Stomach (tissue), 9 donors: Measurements from ENCODE around the gene XKRX. TPM values are rescaled to one million over a fixed set of nuclear protein-coding genes. Genes with fewer than 3 reads are reported as not detected.

Source experiments
- DNase-seq, 2 donors: peaks; one replicate each; pipeline versions ENCODE4 v3.0.0 to v3.0.0-alpha.2; 2013 to 2019
- H3K27ac ChIP-seq, 5 donors: fragments of 200-600 bp in 4 of 5; sonication (generic) in 4 of 5; one replicate each; pipeline ENCODE4 v1.5.1; 2013 to 2019; ENCODE audit warnings: mild to moderate bottlenecking in 1 of 5, moderate library complexity in 1 of 5
- H3K27me3 ChIP-seq, 3 donors: fragments of 200-600 bp; sonication (generic); one replicate each; pipeline ENCODE4 v1.5.1; 2017 to 2019; ENCODE audit warnings: mixed run types in 1 of 3
- H3K36me3 ChIP-seq, 4 donors: fragments of 200-600 bp; sonication (generic); 1 replicate in 3 of 4; 2 replicates in 1 of 4; pipeline ENCODE4 v1.5.1; 2016 to 2019
- H3K4me1 ChIP-seq, 4 donors: fragments of 200-600 bp; sonication (generic); one replicate each; pipeline ENCODE4 v1.5.1; 2016 to 2019
- H3K4me3 ChIP-seq, 4 donors: fragments of 200-600 bp; sonication (generic) in 3 of 4; one replicate each; pipeline ENCODE4 v1.5.1; 2016 to 2019; ENCODE audit warnings: mild to moderate bottlenecking in 1 of 4
- H3K9me3 ChIP-seq, 4 donors: fragments of 200-600 bp; sonication (generic); one replicate each; pipeline ENCODE4 v1.5.1; 2016 to 2019
- EP300 ChIP-seq: sonication (generic); formaldehyde crosslinking; IDR thresholded peaks from one replicate; pipeline ENCODE4 v1.6.1; 2017; ENCODE audit warnings: antibody characterized with exemption
- POLR2A ChIP-seq, 4 donors: fragments of 450-650 bp; IDR thresholded peaks; one replicate each; pipeline ENCODE4 v1.6.1; 2016; ENCODE audit warnings: antibody characterized with exemption in 4 of 4, control low read depth in 2 of 4, mild to moderate bottlenecking in 1 of 4, moderate library complexity in 1 of 4
- POLR2AphosphoS5 ChIP-seq, 3 donors: sonication (generic); formaldehyde crosslinking; IDR thresholded peaks; one replicate each; pipeline ENCODE4 v1.6.1; 2016; ENCODE audit warnings: antibody characterized with exemption in 3 of 3
- WGBS, 5 donors: extraction: QIAGEN DNeasy Blood & Tissue Kit in 3 of 5; methylation state at CpG; one replicate each; pipeline versions ENCODE4 v1.1.5 to v1.1.7; 2013 to 2018; 5-methylcytosine and 5-hydroxymethylcytosine counted together
- intact Hi-C: fragments of 100-400 bp; cut with DNase I; formaldehyde crosslinking; loops from one replicate; pipeline ENCODE4 v1.15.1; 2023; ENCODE audit warnings: low total_unique reads
- polyA plus RNA-seq, 3 donors: library from polyadenylated mRNA; stranded (reverse); fragments of 200-250 nt; gene quantifications; one replicate each; pipeline ENCODE4 v1.2.3, GENCODE V29; 2013
- total RNA-seq, 5 donors: library from RNA; depleted of rRNA; stranded (reverse); fragments of >200 nt; gene quantifications; one replicate each; pipeline versions ENCODE4 v1.1.0 to v1.2.3, GENCODE V29; 2014 to 2016
- TF ChIP-seq, protein P1 (sequence below), 7 experiments: fragments of 450-650 bp in 4 of 7; fragments of 200-600 bp in 3 of 7; sonication (generic) in 3 of 7; IDR thresholded peaks; one replicate each; pipeline ENCODE4 v1.5.1; 2016 to 2019; ENCODE audit warnings: antibody characterized with exemption in 7 of 7, control low read depth in 2 of 7, mild to moderate bottlenecking in 1 of 7
- donor health status: healthy with polysubstance abuse.
- donor health status: Bipolar disorder and iron deficiency.
- donor health status: healthy.

Gene XKRX
- total and polyA plus RNA-seq, 8 donors, result 0.31 to 0.92 (median 0.63) TPM; not detected in 5

DNA sequence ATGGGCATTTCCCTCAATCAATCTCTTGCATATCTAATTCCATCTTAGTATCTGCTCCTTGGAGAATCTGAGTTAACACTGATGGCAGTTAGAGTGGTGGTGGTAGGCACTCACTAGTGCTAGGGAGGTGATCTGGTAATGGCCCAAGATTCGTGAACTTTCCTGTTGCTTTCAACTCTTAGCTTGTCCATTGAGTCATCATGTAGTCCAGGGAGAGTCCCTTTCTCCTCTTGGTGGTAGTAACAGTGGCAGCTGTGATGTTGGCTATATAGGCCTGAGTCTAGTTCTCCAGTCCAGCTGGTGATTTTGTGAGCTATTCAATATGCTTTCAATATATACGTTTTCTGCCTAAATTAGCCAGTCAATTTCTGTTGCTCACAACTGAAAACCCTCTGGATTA lies 7.0 kb upstream of the XKRX start:
- Histone ChIP-seq H3K9me3 (peaks cover 0 to 7% (median 4%) of the 10 kb centered on the region in 4 donors), H3K4me3 (no peak overlapping the region), H3K4me1 (no peaks in the 10 kb centered on the region), H3K27ac (no peak overlapping the region), H3K27me3 (no peaks in the 10 kb centered on the region), H3K36me3 (no peaks in the 10 kb centered on the region)
- WGBS, 5 donors, result 49 to 86% (median 71%) methylated on average over 2 of the region's 2 CpGs
- TF ChIP-seq, protein P1, sequence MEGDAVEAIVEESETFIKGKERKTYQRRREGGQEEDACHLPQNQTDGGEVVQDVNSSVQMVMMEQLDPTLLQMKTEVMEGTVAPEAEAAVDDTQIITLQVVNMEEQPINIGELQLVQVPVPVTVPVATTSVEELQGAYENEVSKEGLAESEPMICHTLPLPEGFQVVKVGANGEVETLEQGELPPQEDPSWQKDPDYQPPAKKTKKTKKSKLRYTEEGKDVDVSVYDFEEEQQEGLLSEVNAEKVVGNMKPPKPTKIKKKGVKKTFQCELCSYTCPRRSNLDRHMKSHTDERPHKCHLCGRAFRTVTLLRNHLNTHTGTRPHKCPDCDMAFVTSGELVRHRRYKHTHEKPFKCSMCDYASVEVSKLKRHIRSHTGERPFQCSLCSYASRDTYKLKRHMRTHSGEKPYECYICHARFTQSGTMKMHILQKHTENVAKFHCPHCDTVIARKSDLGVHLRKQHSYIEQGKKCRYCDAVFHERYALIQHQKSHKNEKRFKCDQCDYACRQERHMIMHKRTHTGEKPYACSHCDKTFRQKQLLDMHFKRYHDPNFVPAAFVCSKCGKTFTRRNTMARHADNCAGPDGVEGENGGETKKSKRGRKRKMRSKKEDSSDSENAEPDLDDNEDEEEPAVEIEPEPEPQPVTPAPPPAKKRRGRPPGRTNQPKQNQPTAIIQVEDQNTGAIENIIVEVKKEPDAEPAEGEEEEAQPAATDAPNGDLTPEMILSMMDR (IDR thresholded peaks at IDR 0.05), result no peak
- TF ChIP-seq POLR2AphosphoS5 (IDR thresholded peaks at IDR 0.05) (no peak), POLR2A (IDR thresholded peaks at IDR 0.05) (no peak), EP300 (no peak)
- DNase-seq, result no peak
- intact Hi-C loops, result no loop called here

DNA sequence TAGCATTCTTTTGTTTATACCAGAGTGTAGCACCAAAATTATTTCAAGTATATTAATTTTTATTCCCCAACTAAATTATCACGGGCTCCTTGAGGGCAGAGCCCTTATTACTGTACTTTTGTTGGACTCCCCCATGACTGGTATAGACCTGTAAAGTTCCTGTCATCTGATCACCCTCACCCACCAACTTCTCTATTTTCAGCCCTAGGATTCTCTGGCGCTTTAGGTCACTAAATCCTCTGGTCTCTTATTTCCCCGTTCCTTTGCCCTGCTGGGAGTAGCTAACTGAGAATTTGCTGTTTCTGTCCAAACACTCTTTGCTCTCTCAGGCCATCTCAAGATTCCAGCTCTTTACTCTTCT lies 3.2 kb upstream of the XKRX start:
- Histone ChIP-seq H3K9me3 (peaks cover 0 to 7% (median 4%) of the 10 kb centered on the region in 4 donors), H3K36me3 (no peaks in the 10 kb centered on the region), H3K4me3 (no peak overlapping the region), H3K27me3 (peaks cover 0 to 18% (median 0%) of the 10 kb centered on the region in 3 donors), H3K27ac (no peak overlapping the region), H3K4me1 (peaks cover 0 to 13% (median 6%) of the 10 kb centered on the region in 4 donors)
- no peak for DNase-seq
- intact Hi-C loops, result no loop called here
- TF ChIP-seq POLR2A (IDR thresholded peaks at IDR 0.05), result no peak
- no peak for TF ChIP-seq EP300
- no peak for TF ChIP-seq POLR2AphosphoS5 (IDR thresholded peaks at IDR 0.05)
- TF ChIP-seq, protein P1 (IDR thresholded peaks at IDR 0.05), result no peak
- 80 to 91% (median 88%) methylated on average over 3 of the region's 3 CpGs for WGBS, 5 donors

DNA sequence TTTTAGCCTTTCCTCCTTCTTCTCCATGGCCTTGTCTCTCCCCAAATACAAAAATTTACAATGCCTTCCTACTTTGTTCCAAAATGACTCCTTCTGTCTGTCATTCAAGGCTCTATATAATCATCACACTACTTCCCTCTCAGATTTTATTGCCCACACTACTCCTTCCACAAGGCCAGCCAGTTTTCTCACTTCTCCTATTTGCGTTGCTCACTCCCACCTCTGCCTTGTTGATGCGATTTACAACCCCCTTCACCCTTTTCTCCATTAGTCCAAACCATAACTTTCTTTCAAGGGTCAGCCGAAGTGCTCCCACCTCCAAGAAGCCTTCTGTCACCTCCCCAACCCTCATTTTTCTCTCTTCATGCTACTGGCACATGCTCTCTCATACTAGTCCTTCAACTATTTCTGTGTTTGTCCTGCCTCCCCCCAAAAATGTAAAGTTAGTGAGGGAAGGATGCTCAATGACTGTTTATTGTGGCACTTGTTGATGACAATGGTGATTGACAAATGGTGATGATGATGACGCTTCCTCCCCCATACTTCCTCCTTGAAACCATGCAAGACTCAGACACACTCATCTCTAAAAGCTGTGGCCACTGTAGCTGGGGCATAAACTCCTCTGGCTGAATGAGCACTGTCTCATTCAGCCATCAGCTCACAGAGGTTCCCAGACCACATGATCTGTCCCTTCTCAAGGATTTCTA lies 2.7 kb upstream of the XKRX start:
- peaks cover 0 to 7% (median 4%) of the 10 kb centered on the region in 4 donors for H3K9me3 ChIP-seq

DNA sequence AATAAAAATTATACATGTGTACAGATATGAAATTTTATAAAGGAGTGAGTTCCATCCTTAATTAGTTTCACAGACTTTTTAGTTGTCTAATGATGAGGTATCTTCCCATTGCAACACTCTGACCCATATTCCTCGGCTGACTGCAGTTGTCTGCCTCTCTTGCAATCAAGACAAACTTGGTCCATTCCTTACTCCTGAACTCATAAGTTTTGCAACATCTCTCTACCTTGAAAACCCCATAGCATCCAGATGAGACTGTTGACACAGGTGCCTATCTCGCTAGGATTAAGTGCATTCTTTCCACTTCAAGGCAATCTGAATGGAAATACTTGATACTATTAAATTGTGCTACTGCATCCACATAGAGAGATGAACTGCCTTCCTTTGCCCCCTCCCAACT lies 2.3 kb downstream of the XKRX start:
- Histone ChIP-seq H3K4me1 (peaks cover 0 to 13% (median 6%) of the 10 kb centered on the region in 4 donors), H3K27ac (no peak overlapping the region), H3K36me3 (no peaks in the 10 kb centered on the region), H3K9me3 (peaks cover 0 to 5% (median 2%) of the 10 kb centered on the region in 4 donors), H3K27me3 (peaks cover 0 to 18% (median 0%) of the 10 kb centered on the region in 3 donors), H3K4me3 (no peak overlapping the region)
- 72 to 88% (median 82%) methylated on average over 2 of the region's 2 CpGs for WGBS, 5 donors
- DNase-seq, result no peak
- intact Hi-C loops, result no loop called here
- TF ChIP-seq, protein P1 (IDR thresholded peaks at IDR 0.05), result no peak
- TF ChIP-seq EP300, result no peak
- no peak for TF ChIP-seq POLR2AphosphoS5 (IDR thresholded peaks at IDR 0.05)
- no peak for TF ChIP-seq POLR2A (IDR thresholded peaks at IDR 0.05)

More for the DNA sequence above, 2.7 kb upstream of the XKRX start:
- 70 to 94% (median 86%) methylated on average over 4 of the region's 4 CpGs for WGBS, 5 donors
- H3K27ac ChIP-seq, result no peak overlapping the region
- TF ChIP-seq POLR2A (IDR thresholded peaks at IDR 0.05) (no peak), POLR2AphosphoS5 (IDR thresholded peaks at IDR 0.05) (no peak)
- H3K27me3 ChIP-seq, result peaks cover 0 to 18% (median 0%) of the 10 kb centered on the region in 3 donors
- no peaks in the 10 kb centered on the region for H3K36me3 ChIP-seq
- intact Hi-C loops, result no loop called here
- H3K4me3 ChIP-seq, result no peak overlapping the region
- DNase-seq, result no peak
- H3K4me1 ChIP-seq, result peaks cover 0 to 13% (median 6%) of the 10 kb centered on the region in 4 donors

DNA sequence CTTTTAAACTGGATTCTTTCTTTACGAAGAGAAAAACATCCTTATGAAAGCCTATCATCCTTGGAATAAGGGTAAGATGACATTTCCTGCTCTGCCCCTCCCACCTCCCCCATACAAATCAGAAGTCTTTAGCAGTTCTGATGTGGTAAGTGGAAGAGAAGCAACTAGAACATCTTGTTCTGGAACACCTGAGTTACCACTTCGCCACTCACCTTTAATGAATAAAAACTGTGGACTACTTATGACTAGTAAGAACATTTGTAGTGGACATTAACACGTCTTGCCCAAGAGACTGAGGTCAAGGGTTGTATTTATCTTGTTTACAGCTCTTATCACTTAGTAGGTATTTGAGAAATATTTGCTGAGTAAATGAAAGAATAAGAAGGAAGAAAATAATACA lies 4.3 kb downstream of the XKRX start:
- no peak overlapping the region for H3K27ac ChIP-seq
- DNase-seq, result no peak
- TF ChIP-seq EP300 (no peak), POLR2A (IDR thresholded peaks at IDR 0.05) (no peak)
- H3K4me3 ChIP-seq, result no peak overlapping the region
- WGBS, 5 donors, result 37 to 55% (median 48%) methylated on average over 3 of the region's 3 CpGs
- no peaks in the 10 kb centered on the region for H3K36me3 ChIP-seq
- H3K4me1 ChIP-seq, result peaks cover 0 to 9% (median 6%) of the 10 kb centered on the region in 4 donors
- intact Hi-C loops, result no loop called here
- H3K27me3 ChIP-seq, result peaks cover 0 to 14% (median 0%) of the 10 kb centered on the region in 3 donors
- H3K9me3 ChIP-seq, result no peaks in the 10 kb centered on the region
